Panc1 (cell line): ENCODE measurements around the gene MAP2K5. TPM values are rescaled to one million over a fixed set of nuclear protein-coding genes. Genes with fewer than 3 reads are reported as not detected.

Experiments
- ATAC-seq: fragments of 200-7000 bp; cut with Tn5 transposase; 2 replicates; pipeline ENCODE4 v1.9.1; 2020; ENCODE audit warnings: mild to moderate bottlenecking, moderate library complexity
- BruUV-seq: library from RNA; stranded (reverse); fragments of 400-500 nt; replicated peaks from 2 replicates; lab custom pipeline; 2021; lab: Mats Ljungman, UMichigan
- CTCF ChIA-PET: fragments of 300-600 bp; sonication (Branson Sonifier 250); formaldehyde crosslinking; loops from one replicate; lab custom pipeline; 2022; ENCODE audit warnings: antibody characterized with exemption; lab: Charles Lee
- POLR2A ChIA-PET: fragments of 300-600 bp; sonication (Branson Sonifier 250); formaldehyde crosslinking; loops from one replicate; lab custom pipeline; 2022; ENCODE audit warnings: antibody characterized with exemption; lab: Charles Lee
- DNase-seq: peaks from one replicate; pipeline ENCODE4 v3.0.0-alpha.2; 2010; ENCODE audit warnings: low read depth, low spot score
- H3K27ac ChIP-seq: 2 replicates; pipeline ENCODE4 v1.5.1; 2011; ENCODE audit warnings: mild to moderate bottlenecking, low read length, inconsistent platforms
- H3K27me3 ChIP-seq: fragments of 200-500 bp; sonication (Bioruptor generic); 2 replicates; pipeline ENCODE4 v1.6.0; 2014; ENCODE audit warnings: low read length, inconsistent platforms; ENCODE audit not compliant: control insufficient read depth, insufficient read depth
- H3K36me3 ChIP-seq: fragments of 200-500 bp; sonication (Bioruptor generic); 2 replicates; pipeline ENCODE4 v1.5.1; 2014; ENCODE audit warnings: inconsistent platforms, mild to moderate bottlenecking, low read length, moderate library complexity; ENCODE audit not compliant: control insufficient read depth, insufficient read depth
- H3K4me1 ChIP-seq: 2 replicates; pipeline ENCODE4 v1.5.1; 2011; ENCODE audit warnings: inconsistent platforms, mild to moderate bottlenecking, low read length, moderate library complexity; ENCODE audit not compliant: control insufficient read depth, insufficient read depth
- H3K4me3 ChIP-seq, 2 experiments: 2 replicates each; pipeline ENCODE4 v1.5.1; 2011 to 2012; ENCODE audit warnings: low read depth in 2 of 2, low read length in 2 of 2, mild to moderate bottlenecking in 2 of 2, inconsistent platforms in 1 of 2, moderate library complexity in 1 of 2
- H3K9me3 ChIP-seq: fragments of 200-500 bp; sonication (Bioruptor generic); 2 replicates; pipeline ENCODE4 v1.5.1; 2014; ENCODE audit warnings: low read depth, mild to moderate bottlenecking, inconsistent platforms, low read length, moderate library complexity; ENCODE audit not compliant: control insufficient read depth, insufficient read depth
- CTCF ChIP-seq: fragments of 450-650 bp; IDR thresholded peaks from 2 replicates; pipeline ENCODE4 v1.5.1; 2017; ENCODE audit warnings: mild to moderate bottlenecking
- POLR2AphosphoS5 ChIP-seq: IDR thresholded peaks from 2 replicates; pipeline ENCODE4 v1.6.1; 2012; ENCODE audit warnings: mild to moderate bottlenecking, low read depth, low read length, moderate library complexity
- REST ChIP-seq, 2 experiments: IDR thresholded peaks; 2 replicates each; pipeline ENCODE4 v1.6.1; 2011 to 2012; ENCODE audit warnings: low read depth in 2 of 2, control low read depth in 1 of 2, low read length in 1 of 2, mild to moderate bottlenecking in 1 of 2, moderate library complexity in 1 of 2; ENCODE audit not compliant: insufficient read depth in 1 of 2
- SIN3A ChIP-seq: IDR thresholded peaks from 2 replicates; pipeline ENCODE4 v1.6.1; 2012; ENCODE audit warnings: low read depth, mild to moderate bottlenecking, low read length, moderate library complexity, borderline replicate concordance; ENCODE audit not compliant: insufficient read depth
- TCF7L2 ChIP-seq: IDR thresholded peaks from 2 replicates; pipeline ENCODE4 v1.6.1; 2011; ENCODE audit warnings: mild to moderate bottlenecking, low read depth, low read length, inconsistent platforms
- in situ Hi-C: cut with HindIII; loops from 2 replicates; pipeline ENCODE4 v1.10.0; 2016; ENCODE audit warnings: low sequenced_read_pairs, low pct_unique_long_range_greater_than_20kb
- intact Hi-C: fragments of 100-400 bp; cut with micrococcal nuclease; formaldehyde crosslinking; loops from one replicate; pipeline ENCODE4 v1.10.0; 2022; ENCODE audit not compliant: unreplicated experiment
- total RNA-seq: library from RNA; stranded (reverse); gene quantifications from one replicate; pipeline ENCODE4 v1.2.1, GENCODE V29; 2021; ENCODE audit not compliant: unreplicated experiment

MAP2K5 gene
- total RNA-seq, 1 experiment from 2014 or later, result 18.3 TPM

DNA sequence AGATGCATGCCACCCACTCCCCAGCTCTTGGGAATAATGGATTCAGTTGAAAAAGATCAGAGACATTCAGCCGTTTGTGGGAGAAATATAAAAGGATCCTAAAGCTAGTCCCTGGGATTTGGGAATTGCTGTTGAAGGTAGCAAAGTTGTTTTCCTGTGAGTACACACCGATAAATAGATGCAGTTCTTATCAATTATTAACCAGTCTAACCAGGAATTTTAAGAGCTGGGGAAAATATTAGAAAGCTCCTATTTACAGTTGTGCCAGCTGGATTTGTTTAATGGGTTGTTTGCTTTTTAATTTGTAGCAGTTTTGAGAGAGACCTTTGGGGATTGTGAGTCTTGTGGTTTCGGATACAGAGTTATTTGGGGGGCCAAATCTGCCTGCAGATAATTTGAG, 238.6 kb downstream of the MAP2K5 start:
- BruUV-seq, result no TSS peak

DNA sequence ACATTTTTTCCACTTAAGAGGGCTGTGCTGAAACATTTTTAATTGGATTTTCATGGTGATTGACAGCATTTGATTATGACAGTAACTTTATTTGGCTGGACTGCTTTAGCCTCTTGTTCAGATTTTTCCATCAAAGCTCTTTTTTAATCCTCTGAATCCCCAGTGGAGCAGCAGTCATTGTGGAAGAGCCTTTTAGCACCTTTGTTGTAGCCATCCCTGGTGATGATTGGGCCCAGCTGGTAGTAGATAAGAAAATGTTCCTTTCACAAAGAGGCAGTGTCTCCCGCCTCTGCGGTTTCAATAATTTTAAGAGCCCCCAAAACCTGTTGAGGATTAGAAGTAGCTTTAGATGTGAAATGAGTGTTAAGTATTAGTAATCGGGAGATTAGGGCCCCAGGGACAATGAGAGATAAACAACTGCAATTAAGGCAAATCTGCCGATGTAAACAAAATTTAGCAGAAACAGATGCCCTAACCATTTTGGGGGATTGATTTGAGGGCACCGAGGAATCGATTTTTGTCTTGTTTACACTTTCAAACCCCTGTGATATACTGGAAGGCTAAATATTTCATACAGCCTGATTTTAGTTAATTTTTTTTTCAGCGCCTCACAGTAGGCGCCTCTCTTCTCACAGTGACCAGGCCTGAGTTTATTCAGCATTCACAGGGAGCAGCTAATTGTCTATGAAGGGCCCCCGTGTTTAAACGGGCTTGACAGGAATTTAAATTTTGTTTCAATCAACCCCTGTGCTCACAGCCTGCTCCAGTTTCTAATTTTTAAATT, 239.6 kb downstream of the MAP2K5 start:
- no peak for TF ChIP-seq TCF7L2
- no peak for TF ChIP-seq SIN3A
- no peak for TF ChIP-seq REST (IDR thresholded peaks at IDR 0.05; ENCODE audit: insufficient read depth in 1 of 2, low read depth in 2 of 2, low read length in 1 of 2)
- no peak for TF ChIP-seq CTCF
- TF ChIP-seq POLR2AphosphoS5, result no peak
- no peaks in the 10 kb centered on the region for H3K36me3 ChIP-seq
- no peaks in the 10 kb centered on the region for H3K27me3 ChIP-seq
- ChIA-PET POLR2A (interaction anchor here (0.7 kb wide), 1 partner anchor 25 kb away, joined by 3 read pairs; no protein-coding TSS in a partner anchor), CTCF (no interaction called here)
- intact Hi-C loops (no loop called here), in situ Hi-C loops (no loop called here)
- DNase-seq, result no peak
- no peak for ATAC-seq
- H3K4me3 ChIP-seq, result no peak overlapping the region
- BruUV-seq, result no TSS peak
- no peaks in the 10 kb centered on the region for H3K9me3 ChIP-seq
- no peak overlapping the region for H3K27ac ChIP-seq
- no peaks in the 10 kb centered on the region for H3K4me1 ChIP-seq

More for the DNA sequence above, 238.6 kb downstream of the MAP2K5 start:
- Histone ChIP-seq H3K4me3 (no peak overlapping the region), H3K36me3 (no peaks in the 10 kb centered on the region), H3K9me3 (no peaks in the 10 kb centered on the region), H3K27me3 (no peaks in the 10 kb centered on the region), H3K4me1 (no peaks in the 10 kb centered on the region), H3K27ac (no peak overlapping the region)
- intact Hi-C loops (no loop called here), in situ Hi-C loops (no loop called here)
- ATAC-seq, result no peak
- TF ChIP-seq TCF7L2 (no peak), REST (IDR thresholded peaks at IDR 0.05; ENCODE audit: insufficient read depth in 1 of 2, low read depth in 2 of 2, low read length in 1 of 2) (no peak), SIN3A (no peak), CTCF (no peak), POLR2AphosphoS5 (no peak)
- no peak for DNase-seq
- ChIA-PET POLR2A (no interaction called here), CTCF (no interaction called here)
